ENCODE results near the gene LRRFIP2.
"Not testable (repeated sequence)": the region's sequence is repeated elsewhere in the genome, so short reads cannot be mapped to it uniquely, and the experiment has no call there.

LRRFIP2 gene

DNA sequence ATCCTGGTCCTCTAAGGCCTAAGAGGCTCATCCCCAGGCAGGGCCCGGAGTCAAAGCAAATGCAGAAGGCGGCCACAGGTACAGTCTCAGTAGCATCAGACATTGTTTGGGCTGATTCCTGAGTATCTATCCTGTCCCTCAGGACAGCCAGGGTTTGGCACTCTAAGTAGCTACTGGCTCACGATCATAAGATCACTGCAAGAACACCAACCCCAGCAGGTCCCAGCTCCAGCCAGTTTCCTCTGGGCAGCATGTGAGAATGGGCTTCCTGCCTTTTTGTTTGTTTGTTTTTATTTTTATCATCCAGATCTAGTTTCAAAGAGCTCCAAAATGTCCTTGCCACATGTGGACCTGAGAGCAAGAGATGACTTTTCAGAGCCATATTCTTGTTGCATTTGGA lies 32.7 kb downstream of the LRRFIP2 start:
- DNase-seq, result no peak

DNA sequence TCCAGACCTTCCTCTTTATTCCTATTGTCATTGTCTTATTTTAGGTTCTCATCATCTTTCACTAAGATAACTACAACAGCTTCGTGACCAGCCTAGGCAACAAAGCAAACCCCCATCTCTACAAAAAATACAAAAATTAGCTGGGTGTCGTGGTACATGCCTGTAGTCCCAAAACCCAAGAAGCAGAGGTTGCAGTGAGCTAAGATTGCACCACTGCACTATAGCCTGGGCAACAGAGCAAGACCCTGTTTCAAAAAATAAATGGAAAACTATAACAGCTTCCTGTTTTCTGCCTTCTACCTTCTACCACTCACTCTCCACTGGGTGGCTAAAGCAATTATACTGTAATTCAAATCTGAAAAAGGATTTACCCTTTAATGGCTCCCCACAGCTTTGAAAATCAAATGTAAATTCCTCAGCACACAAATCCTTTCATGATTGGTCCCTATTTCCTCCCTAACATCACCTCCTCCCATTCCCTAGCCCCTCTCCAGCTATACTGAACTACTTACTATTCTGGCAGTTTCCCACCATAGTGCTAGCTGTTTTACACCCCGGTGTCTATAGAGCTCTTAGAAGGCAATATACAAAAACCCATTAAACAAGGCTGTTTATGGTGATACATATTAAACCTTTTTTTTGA lies 33.4 kb downstream of the LRRFIP2 start:
- no peak for DNase-seq

DNA sequence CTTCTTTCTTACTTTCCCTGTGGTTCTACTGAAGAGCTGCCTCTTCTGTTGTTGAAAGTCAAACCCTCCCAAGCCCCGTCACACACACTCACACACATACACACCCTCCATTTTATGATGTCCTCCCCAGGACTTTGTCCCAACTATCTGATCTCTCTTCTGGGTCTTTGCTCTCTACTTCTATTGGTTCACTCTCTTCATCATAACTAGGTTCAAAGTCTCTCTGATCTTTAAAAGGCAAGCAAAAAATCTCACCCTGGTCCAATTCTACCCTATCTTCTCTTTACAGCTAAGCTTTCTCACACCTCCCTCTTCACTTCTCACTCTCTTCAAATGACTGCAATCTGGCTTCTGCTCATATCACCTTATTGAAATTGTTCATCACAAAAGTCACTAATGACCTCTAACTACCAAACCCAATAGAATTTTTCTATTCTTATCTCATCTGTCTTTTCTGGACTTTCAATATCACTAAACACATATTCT lies 34.8 kb downstream of the LRRFIP2 start:
- DNase-seq, result no peak

DNA sequence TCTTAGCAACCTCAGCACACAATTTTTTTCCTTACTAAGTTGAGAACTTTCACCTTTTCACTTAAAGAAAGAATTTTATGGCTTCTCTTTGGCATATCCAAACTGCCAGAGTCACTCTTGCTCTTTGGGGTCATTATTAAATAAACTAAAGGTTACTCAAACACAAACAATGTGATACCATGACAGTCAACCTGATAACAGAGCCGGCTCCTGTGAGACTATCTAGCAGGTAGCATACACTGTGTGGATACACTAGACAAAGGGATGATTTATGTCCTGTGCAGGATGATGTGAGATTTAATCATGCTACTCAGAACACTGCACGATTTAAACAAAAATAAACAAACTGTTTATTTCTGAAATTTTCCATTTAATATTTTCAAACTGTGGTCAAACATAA lies 35.6 kb downstream of the LRRFIP2 start:
- DNase-seq, result no peak

DNA sequence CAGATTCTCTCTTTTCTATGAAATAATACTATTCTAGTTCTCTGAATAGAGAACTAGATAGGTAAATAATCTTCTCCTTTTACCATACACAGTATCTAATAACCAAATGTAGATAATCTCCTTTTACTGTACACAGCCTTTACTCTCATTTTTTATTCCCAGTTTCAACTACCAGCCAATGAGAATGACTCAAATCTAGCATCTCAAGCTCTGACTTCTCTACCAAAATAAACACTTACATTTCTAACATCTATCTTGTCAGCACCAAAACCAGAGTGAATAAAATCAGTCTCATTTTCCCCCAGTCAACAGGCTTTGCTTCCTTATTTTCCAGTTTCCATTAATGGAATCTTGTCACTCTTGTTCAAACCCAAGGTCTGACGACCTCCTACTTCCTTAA lies 36.9 kb downstream of the LRRFIP2 start:
- no peak for DNase-seq

DNA sequence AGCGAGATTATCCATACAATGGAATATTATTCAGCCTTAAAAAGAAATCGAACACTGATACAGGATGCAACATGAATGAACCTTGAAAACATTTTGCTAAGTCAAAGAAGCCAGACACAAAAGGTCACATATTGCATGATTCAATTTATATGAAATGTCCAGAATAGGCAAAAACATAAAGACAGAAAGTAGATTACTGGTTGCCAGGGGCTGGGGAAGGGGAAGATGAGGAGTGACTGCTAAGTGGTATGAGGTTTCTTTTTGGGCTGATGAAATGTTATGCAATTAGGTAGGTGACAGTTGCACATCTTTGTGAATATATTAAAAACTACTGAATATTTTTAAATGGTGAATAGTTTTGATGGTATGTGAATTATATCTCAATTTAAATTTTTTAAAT lies 38.3 kb downstream of the LRRFIP2 start:
- DNase-seq, result no peak

DNA sequence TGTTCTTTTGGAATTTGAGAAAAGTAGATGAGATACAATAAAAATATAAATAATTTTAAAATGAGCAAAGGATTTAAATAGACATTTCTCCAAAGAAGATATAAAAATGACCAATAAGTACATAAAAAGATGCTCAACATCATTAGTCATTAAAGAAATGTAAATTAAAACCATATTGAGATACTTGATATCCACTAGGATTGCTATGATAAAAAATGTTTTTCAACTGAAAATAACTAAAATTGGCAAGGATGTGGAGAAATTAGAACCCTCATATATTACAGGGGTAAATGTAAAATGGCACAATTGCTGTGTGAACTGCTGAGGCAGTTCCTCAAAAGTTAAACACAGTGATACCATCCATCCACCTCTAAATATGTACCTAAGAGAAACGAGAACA lies 38.8 kb downstream of the LRRFIP2 start:
- no peak for DNase-seq

DNA sequence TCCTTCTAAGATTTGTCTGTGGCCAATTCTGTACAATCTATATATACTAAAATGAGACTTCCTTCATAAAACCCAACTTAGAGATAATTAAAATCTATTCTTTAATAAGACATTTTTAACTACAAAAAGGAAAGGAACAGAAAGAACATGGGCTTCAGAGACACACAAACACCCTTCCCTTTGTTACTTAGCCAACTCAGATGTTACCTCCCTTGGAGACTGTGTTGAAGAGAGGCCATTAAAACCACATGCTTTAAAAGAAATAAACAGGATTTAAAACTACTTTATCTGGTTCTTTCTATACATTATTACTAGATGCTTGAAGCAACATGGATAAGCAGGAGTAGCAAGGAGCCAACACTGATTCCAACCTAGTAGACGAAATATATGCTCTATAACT lies 42.0 kb downstream of the LRRFIP2 start:
- DNase-seq, result no peak

DNA sequence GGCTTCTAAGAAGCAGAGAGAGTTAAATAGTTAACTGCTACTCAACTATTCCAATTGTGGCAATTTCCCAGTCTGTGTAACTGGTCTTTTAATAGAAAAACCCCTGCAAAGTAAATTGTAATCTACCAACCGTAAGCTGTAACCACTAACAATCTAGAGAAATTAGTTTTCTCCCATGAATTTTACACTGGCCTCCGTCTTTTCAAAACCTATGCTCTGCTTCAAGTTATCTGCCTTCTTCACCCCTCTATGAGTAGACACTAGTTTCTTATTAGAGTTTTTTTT lies 42.6 kb downstream of the LRRFIP2 start:
- DNase-seq, result no peak

DNA sequence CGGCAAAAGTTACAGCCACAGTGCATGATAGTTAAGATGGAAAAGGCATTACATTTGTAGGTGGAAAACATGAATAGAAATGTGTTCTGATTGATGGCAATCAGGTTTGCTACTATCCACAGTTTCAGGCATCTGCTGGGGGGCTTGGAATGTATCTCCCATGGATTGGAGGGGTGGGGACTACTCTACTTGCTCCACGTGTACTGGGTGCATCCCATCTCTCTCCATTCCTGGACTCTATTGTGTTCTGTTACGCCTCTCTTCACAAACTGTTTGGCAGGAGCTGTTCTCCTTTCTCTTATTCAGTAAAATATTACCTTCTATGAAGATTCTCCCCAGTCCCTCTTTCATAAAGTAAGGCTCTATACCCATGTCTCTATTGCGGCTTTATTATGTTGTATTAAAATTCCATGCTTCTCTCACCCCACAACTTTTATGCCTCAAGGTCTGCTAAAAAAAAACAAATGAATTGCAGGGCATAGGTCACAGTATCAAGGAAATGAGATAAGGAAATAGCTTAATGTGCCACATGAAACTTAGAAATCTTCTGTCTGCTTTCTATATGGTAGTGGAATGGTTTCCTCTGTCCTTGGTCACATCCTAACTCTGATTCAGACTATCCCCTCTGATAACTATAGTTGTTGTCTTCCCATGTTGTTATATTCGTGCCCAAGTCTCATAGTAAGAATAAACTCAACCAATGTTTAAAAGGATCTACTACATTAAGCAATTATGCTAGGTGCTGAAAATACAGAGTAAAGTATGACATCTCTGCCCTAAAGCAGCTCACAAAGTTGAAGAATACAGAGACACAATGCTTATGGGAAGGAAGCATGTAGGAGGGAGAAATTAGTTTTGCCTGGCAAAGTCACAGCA lies 43.2 kb downstream of the LRRFIP2 start:
- no peak for DNase-seq

DNA sequence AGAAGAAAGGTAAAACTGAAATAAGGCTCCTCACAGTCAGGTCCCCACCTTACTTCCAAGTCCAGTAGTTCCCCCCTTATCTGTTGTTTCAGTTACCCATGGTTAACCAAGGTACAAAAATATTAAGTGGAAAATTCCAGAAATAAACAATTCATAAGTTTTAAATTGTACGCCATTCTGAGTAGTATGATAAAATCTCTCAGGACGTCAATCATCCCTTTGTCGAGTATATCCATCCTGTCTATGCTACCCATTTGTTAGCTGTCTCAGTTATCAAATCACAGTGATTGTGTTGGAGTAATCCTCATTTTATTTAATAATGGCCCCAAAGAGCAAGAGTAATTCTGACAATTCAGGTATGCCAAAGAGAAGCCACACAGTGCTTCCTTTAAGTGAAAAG lies 43.9 kb downstream of the LRRFIP2 start:
- DNase-seq, result no peak

DNA sequence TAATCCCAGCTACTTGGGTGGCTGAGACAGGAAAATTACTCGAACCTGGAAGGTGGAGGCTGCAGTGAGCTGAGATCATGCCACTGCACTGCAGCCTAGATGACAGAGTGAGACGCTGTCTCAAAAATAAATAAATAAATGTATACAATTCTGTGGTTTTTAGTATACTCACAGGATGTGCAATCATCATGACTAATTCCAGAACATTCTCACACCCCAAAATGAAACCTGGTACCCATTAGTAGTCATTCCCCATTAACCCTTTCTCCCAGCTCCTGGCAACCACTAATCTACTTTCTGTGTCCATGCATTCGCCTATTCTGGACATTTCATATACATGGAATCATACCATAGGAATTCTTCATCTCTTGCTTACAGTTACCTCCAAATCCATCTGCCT lies 44.5 kb downstream of the LRRFIP2 start:
- no peak for DNase-seq

DNA sequence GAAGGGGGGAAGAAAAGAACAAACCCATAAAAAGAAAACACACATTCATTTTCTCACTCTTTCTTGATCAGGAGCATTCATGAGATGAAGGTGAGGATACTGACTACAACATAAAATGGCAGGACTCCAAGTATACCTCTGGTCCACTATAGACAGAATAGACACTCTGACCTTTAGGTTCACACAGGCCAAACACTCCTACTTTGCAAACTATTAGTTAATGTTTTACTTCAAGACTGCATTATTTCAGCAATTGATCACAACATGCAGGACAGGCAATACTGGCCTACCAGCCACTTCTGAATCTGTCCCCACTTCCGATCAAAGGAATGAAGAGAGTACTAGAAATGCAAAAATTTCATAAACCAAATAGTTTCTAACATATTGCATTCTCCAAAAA lies 47.0 kb downstream of the LRRFIP2 start:
- DNase-seq, result no peak

DNA sequence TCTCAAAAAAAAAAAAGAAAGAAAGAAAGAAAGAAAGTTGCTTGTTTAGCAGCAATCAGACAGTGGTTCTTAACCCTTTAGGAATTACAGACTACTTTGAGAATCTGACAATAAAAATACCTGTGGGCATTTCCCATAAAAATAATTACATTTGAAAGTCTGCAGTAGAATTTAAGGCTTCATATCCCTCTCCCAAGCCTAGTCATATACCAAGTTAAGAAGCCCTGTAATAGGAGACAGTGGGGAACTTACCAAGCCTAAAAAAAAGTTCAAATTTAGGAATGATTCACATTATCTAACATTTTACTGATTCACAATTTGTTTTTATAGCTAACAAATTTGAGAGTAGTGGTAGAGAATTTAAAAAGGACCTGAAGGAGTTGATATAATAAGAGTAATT lies 47.5 kb downstream of the LRRFIP2 start:
- DNase-seq, result no peak

DNA sequence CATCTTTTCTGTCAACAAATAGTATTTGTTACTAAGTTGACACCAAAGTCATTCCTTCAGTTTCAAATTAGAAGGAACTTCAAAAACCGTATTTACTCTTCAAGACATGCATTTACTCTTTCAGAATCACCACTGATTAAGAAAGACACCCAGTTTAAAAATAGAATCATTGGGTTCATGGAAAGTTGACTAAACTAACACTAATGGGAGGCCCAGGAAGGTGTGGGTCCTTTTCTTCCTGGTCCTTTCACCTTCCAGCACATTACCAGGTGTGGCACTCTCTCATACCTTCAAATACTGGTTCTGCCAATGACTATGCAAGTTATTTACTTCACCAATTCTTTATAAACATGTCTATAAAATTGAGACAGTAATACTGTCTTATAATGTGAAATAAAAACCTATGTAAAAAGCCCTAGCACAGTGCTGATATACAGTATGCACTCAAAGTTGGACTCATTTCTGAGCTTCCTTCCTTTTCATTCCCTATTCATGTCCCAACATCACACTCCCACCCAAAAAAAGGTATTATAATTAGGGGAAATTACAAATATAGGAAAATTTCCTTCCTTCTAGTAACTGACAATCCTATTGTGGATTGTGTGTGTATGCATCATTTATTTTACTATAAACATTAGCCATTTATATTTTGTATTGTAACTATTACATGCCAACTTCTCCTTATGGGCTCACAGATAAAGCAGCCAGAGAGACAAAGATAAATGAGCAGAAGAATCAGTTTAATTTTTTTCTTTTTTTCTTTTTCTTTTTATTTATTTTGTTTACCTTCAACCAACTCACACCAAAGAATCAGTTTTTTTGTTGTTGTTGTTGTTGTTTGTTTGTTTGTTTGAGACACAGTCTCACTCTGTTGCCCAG lies 48.9 kb downstream of the LRRFIP2 start:
- no peak for DNase-seq

DNA sequence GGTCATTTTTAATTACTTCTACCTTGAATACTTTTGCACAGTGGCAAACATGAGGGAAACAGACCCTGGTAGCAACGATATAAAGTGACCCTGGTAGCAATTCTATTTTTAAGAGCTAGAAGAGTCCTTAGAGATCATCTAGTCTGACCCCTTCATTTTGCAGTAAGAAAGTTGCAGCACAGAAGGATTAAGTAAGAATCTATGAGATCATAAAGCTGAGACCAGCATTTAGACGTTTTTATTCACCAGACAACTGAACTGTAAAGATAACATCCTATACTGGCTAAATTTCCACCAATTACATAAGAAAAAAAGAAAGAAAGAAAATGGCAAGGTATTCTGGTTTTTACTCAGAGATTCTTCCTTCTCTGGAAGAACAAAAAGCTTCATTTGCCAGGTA lies 49.9 kb downstream of the LRRFIP2 start:
- DNase-seq, result no peak

DNA sequence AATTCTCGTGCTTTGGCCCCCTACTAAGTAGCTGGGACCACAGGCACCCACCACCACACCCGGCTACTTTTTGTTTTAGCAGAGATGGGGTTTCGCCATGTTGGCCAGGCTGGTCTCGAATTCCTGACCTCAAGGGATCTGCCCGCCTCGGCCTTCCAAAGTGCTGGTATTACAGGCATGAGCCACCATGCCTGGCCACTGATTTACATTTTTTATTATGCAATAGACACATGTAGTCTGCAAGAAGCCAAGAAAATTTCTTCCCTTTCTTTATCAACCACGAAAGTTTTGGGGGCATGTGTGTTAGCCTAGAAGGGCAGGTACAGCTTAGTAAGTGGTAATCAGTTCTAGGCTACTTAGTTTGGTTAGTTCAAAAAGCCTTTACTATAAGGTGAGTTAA lies 51.1 kb downstream of the LRRFIP2 start:
- DNase-seq, result no peak

DNA sequence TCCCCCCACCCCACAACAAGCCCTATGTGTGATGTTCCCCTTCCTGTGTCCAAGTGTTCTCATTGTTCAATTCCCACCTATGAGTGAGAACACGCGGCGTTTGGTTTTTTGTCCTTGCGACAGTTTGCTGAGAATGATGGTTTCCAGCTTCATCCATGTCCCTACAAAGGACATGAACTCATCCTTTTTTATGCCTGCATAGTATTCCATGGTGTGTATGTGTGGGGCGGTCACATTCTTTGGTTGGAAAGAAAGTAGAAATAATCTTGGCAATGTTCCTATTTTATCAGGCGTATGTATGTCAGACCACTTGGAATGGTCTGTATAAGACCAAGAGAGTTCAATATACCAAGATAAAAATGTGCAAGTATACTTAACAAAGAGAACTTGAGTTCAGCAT lies 52.3 kb downstream of the LRRFIP2 start:
- DNase-seq, result not testable (repeated sequence)

DNA sequence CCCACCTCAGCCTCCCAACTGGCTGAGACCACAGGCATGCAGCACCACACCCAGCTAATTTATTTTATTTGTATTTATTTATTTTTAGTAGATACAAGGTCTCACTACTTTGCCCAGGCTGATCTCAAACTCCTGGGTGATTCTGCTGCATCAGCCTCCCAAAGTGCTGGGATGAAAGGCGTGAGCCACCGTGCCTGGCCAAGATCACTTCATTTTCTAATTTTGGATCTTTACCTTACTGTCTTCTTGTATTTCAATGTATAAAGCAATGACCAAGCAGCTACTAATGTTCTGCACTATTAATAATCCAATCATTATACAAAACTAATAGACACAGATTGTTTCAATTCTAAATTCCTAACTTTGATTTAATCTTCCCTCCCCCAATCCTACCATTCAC lies 56.2 kb downstream of the LRRFIP2 start:
- no peak for DNase-seq

DNA sequence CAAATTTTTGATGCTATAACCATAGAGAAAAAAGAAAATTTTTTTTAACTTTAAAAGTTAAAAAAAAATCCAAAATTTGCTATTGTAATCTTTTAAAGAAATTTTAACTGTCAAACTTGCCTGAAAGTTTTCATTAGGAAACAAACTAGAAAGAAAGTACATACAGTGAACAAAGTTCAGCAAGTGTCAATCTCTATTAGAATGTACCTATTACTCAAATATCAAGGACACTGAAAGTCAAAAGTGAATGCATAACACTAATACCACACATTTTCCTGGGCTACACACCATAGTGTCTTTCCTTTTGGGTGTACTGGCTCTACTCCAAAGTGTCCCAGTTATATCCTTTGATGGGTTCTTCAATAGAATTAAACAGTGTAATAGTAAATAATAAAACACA lies 56.8 kb downstream of the LRRFIP2 start:
- no peak for DNase-seq

DNA sequence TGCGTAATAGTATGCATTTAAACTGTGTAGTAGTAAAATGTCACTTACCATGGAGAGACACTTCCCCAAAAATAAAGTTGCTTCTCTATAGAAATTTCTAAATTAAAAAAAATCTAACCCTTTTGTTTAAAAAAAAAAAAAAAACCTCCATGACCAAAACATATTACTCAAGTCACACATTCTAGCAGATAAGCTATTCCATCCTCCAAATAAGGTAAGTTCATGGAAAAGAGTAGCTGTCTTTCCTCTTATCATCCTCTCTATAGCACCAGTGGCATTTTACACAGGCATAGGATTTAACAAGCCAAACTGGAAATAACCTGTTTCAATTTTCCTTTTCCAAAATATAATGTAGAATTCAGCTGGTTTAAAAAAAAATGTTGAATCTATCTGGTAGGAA lies 57.4 kb downstream of the LRRFIP2 start:
- no peak for DNase-seq

DNA sequence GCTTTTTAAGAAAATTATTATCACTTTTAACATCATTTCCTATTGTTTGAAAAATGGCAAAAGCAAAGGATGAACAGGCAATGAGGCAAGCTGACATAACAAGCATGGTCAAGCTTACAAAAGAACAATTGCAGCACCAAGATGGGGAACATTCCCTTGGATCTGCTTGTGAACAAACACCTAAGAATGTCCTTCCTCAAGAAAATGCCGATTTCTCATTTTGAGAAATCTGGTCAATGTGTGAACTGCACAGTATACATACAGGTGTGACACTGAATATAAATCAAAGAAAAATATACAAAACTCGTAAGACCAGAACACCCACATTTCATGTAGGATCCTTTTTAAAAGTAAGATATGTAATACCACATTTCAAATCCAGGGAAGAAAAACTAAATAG lies 58.9 kb downstream of the LRRFIP2 start:
- no peak for DNase-seq

DNA sequence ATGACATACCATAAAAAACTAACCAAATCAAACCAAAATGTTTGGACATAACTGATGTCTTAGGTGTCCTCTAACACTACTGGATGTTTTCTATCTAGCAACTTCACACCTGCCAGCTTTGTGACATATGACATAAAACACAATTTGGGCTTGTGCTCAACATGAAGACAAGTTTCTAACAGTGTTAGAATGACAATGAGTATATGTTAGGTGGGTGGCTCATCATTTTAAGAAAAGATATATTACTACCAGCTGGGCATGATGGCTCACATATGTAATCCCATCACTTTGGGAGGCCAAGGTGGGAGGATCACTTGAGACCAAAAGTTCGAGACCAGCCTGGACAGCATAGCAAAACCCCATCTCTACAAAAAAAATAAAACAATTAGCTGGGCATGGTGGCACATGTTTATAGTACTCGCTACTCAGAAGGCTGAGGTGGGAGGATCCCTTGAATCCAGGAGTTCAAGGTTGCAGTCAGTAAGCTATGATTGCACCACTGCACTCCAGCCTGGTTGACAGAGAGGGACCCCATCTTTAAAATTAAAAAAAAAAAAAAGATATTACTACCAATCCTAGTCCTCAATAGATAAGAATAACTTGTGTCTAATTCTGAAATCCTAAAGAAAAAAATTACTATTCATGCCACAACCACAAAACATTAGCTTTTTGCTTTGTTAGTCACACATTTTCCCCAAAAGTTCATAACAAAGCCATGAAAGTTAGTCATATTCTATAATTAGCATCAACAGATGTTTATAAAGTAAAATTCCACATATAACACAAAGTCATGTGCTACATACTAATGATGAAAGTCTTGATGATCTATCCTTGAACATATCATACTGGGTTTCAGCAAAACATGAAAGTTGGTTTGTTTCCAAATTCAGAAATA lies 59.9 kb downstream of the LRRFIP2 start:
- DNase-seq, result no peak
